ENCODE results near the gene SEPTIN6.

The SEPTIN6 gene

DNA sequence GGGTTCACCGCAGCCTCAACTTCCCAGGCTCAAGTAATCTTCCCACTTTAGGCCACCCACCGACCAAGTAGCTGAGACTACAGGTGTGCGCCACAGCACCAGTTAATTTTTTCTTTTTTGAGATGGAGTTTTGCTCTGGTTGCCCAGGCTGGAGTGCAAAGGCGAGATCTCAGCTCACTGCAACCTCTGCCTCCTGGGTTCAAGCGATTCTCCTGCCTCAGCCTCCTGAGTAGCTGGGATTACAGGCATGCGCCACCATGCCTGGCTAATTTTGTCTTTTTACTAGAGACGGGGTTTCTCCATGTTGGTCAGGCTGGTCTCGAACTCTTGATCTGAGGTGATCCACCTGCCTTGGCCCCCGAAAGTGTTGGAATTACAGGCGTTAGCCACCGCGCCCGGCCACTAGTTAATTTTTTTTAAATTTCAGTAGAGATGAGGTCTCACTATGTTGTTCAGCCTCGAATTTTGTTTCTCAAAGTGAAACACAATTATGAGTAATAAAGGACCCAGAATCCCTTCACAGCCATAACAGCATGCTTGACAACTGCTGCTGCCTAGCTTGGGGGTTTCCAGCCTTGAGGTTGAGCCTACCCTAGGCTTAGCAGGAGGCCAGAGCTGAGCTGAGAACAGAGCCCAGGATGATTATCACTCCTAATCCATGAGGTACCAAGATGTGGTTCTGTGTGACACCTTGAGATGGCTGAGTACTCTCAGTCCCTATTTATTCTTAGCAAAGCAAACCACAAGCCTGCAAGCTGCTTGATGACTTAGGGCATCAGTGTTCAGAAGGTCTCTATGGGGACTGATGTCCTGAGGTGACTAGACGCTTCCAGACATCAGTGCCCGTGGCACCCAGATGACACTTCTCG, 45.2 kb downstream of the SEPTIN6 start:
- no peak for DNase-seq

- no peak for DNase-seq
Observed at GRCh38 chrX:119647089-119647488, 45.9 kb downstream of the SEPTIN6 start.

DNA sequence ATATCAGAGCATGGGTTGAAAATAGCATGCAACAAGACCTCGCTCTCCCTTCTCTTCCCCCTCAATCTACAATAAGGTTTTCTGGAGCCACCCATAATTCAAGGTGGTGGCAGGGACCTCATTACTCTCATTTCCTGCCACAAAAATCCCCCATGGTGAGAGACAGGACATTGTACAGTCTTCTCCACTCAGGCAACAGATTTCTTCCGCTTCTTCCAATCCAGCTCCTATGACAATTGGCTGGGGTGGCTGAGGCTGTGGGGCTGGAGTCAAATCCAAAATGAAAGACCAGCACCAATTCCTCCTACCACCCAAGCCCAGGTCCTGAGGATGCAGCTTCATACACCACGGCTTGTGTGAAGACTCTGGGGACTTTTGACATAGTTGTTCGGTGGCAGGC, 46.5 kb downstream of the SEPTIN6 start:
- no peak for DNase-seq

- DNase-seq, result no peak
Observed at GRCh38 chrX:119643696-119644095, 49.3 kb downstream of the SEPTIN6 start.

Data from suppressor macrophage treated with lipopolysaccharide for 1 hour (primary cell).